ENCODE results near the gene MANF. TPM values are rescaled to one million over a fixed set of nuclear protein-coding genes. Genes with fewer than 3 reads are reported as not detected.

The MANF gene
- total RNA-seq, 4 donors from 2014 or later = 16.2 to 34.6 (median 24.9) TPM

DNA sequence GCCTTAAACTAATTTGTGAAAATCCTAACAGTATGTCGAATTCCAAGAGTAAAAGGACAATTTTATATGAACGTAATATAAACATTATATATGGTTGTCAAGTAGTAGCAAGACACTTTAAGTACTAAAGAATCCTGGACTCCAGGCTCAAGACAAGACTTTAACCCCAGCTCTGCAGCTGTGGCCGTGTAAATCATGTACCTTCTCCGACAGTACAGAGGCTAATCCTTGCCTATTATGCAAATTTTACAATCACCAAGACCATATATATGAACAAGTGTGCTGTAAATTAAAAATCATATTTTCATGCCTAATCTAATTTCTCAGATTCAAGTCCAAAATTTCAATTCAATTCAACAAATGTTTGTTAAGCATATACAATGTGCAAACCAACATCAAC is 41.8 kb downstream of the MANF start:
- peaks cover 33 to 87% (median 63%) of the 10 kb centered on the region in 4 donors for H3K36me3 ChIP-seq
- H3K9me3 ChIP-seq = no peaks in the 10 kb centered on the region
- TF ChIP-seq POLR2A (IDR thresholded peaks at IDR 0.05; ENCODE audit: low read depth) (no peak), CTCF (IDR thresholded peaks at IDR 0.05) (no peak), POLR2AphosphoS5 (IDR thresholded peaks at IDR 0.05) (no peak), EP300 (IDR thresholded peaks at IDR 0.05) (no peak)
- H3K4me1 ChIP-seq = no peaks in the 10 kb centered on the region
- H3K4me3 ChIP-seq = no peak overlapping the region
- no peak for DNase-seq (ENCODE audit: extremely low spot score)
- intact Hi-C loops (cut with DNase I) = no loop called here
- no peaks in the 10 kb centered on the region for H3K27me3 ChIP-seq
- H3K27ac ChIP-seq (replicated peaks in 1 of 4) = no peak overlapping the region
- 75% methylated on average over 4 of the region's 4 CpGs for WGBS

DNA sequence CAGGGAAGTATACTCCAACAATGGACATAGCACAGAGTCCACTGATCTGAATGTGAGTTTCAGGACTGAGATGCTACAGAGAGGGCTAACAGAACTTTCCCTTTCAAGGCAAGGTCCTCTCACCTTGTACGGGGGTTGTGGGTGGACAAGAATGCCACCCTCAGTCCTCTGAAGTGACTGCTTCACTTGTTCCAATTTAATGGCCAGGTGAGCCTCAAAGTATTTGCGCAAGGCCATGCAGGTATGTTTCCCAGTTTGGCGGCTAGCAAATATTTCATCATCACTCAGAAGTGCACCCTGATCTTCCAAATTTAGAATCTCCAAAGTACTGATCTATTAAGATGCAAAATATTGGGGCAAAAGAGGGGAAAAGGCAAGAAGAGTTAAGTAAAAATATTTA is 44.0 kb downstream of the MANF start:
- no peaks in the 10 kb centered on the region for H3K9me3 ChIP-seq
- peaks cover 33 to 91% (median 70%) of the 10 kb centered on the region in 4 donors for H3K36me3 ChIP-seq
- no peak overlapping the region for H3K4me3 ChIP-seq
- no peaks in the 10 kb centered on the region for H3K4me1 ChIP-seq
- WGBS = 93% methylated on average over 3 of the region's 3 CpGs
- H3K27ac ChIP-seq (replicated peaks in 1 of 4) = no peak overlapping the region
- H3K27me3 ChIP-seq = no peaks in the 10 kb centered on the region
- DNase-seq (ENCODE audit: extremely low spot score) = no peak
- TF ChIP-seq CTCF (IDR thresholded peaks at IDR 0.05) (no peak), EP300 (IDR thresholded peaks at IDR 0.05) (no peak), POLR2AphosphoS5 (IDR thresholded peaks at IDR 0.05) (no peak), POLR2A (IDR thresholded peaks at IDR 0.05; ENCODE audit: low read depth) (no peak)
- intact Hi-C loops (cut with DNase I) = no loop called here

DNA sequence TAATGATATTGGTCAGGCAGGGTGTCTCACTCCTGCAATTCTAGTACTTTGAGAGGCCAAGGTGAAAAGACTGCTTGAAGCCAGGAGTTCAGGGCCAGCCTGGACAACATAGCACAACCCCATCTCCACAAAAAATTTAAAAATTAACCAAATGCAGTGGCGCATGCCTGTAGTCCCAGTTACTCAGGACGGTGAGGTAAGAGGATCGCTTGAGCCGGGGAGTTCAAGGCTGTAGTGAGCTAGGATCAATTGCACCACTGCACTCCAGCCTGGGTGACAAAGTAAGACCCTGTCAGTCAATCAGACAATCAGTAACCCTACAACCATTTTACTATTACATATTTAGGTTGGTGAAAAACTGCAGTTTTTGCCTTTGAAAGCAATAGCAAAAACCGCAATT is 49.0 kb downstream of the MANF start:
- H3K27me3 ChIP-seq = no peaks in the 10 kb centered on the region
- H3K9me3 ChIP-seq = no peaks in the 10 kb centered on the region
- H3K27ac ChIP-seq (replicated peaks in 1 of 4) = no peak overlapping the region
- H3K36me3 ChIP-seq = peaks cover 16 to 80% (median 58%) of the 10 kb centered on the region in 4 donors
- DNase-seq (ENCODE audit: extremely low spot score) = no peak
- intact Hi-C loops (cut with DNase I) = no loop called here
- 95% methylated on average over 5 of the region's 5 CpGs for WGBS
- TF ChIP-seq EP300 (IDR thresholded peaks at IDR 0.05) (no peak), POLR2A (IDR thresholded peaks at IDR 0.05; ENCODE audit: low read depth) (no peak), CTCF (IDR thresholded peaks at IDR 0.05) (no peak), POLR2AphosphoS5 (IDR thresholded peaks at IDR 0.05) (no peak)
- no peaks in the 10 kb centered on the region for H3K4me1 ChIP-seq
- H3K4me3 ChIP-seq = no peak overlapping the region

DNA sequence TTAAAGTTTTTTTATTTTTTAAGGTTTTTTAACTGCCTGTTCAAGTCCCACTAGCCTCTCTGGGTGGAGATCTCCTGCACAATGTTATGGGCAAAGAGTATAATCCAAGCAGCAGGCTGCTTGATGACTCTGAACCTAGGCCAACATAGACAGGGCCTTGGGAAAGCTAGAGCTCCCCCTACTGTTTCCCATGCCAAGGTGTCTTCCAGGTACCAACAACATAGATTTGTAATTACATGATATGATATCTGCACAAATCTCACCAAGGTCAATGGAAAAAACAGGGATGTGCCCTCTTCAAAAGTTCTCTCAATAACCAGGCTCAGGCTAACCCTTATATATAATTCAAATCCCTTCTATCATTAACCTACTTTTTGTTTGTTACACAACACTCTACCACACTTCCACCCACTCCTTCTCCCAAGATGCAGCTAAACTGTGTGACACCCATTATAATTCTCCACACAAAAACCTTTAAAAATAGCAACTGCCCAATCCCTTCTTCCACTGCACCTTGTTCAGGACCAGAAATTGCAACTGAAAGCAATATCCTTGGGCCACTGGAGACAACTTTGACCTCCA is 49.7 kb downstream of the MANF start:
- Histone ChIP-seq H3K27ac (replicated peaks in 1 of 4) (no peak overlapping the region), H3K27me3 (no peaks in the 10 kb centered on the region), H3K9me3 (no peaks in the 10 kb centered on the region), H3K4me3 (no peak overlapping the region), H3K36me3 (peaks cover 13 to 80% (median 58%) of the 10 kb centered on the region in 4 donors), H3K4me1 (no peaks in the 10 kb centered on the region)
- intact Hi-C loops (cut with DNase I) = no loop called here
- no peak for DNase-seq (ENCODE audit: extremely low spot score)
- peak; percentile 43 to 69 (median 60) for TF ChIP-seq CTCF (IDR thresholded peaks at IDR 0.05)
- TF ChIP-seq POLR2A (IDR thresholded peaks at IDR 0.05; ENCODE audit: low read depth) = no peak
- no peak for TF ChIP-seq POLR2AphosphoS5 (IDR thresholded peaks at IDR 0.05)
